ENCODE measurements around the gene IKBKE. TPM values are rescaled to one million over a fixed set of nuclear protein-coding genes. Genes with fewer than 3 reads are reported as not detected.

IKBKE gene
- total RNA-seq, 1 donor from 2014 or later = 7.7 TPM

- Mint-ChIP-seq H3K4me1 (ENCODE audit: low read depth) (peaks cover 7% of the 10 kb centered on the region), H3K9me3 (ENCODE audit: low read depth) (no peaks in the 10 kb centered on the region), H3K27ac (ENCODE audit: unreplicated experiment) (no peak overlapping the region), H3K36me3 (ENCODE audit: low read depth) (peaks cover 35% of the 10 kb centered on the region), H3K4me3 (ENCODE audit: unreplicated experiment) (no peak overlapping the region), H3K27me3 (ENCODE audit: low read depth) (no peaks in the 10 kb centered on the region)
- no peak for TF ChIP-seq CTCF (IDR thresholded peaks at IDR 0.05)
- DNase-seq (ENCODE audit: low spot score) = no peak
Observed at GRCh38 chr1:206447792-206448191, 22.5 kb upstream of the IKBKE start.

GRCh38 chr1:206448471-206448870 lies 21.8 kb upstream of the IKBKE start:
- Mint-ChIP-seq H3K9me3 (ENCODE audit: low read depth) (no peaks in the 10 kb centered on the region), H3K36me3 (ENCODE audit: low read depth) (peaks cover 35% of the 10 kb centered on the region), H3K27ac (ENCODE audit: unreplicated experiment) (no peak overlapping the region), H3K27me3 (ENCODE audit: low read depth) (no peaks in the 10 kb centered on the region), H3K4me1 (ENCODE audit: low read depth) (peaks cover 7% of the 10 kb centered on the region), H3K4me3 (ENCODE audit: unreplicated experiment) (no peak overlapping the region)
- DNase-seq (ENCODE audit: low spot score) = no peak
- no peak for TF ChIP-seq CTCF (IDR thresholded peaks at IDR 0.05)

DNA sequence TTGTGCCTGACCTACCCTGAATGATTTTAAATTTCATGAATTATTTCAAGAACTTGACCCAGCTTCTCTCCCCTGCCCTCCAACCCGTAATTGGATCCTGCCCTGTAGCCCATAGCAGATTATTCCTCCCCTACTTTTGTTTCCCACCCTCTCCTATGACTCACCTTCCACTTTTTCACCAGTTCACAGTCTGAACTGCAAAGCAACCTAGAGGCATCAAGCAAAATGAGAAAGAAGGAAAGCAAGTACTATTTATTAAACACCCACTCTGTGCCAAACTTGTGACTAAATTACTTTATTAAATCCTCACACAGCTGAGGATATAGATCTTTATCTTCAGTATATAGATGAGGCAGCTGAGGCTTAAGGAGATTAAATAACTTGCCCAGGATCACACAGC lies 20.7 kb upstream of the IKBKE start:
- no peak for DNase-seq (ENCODE audit: low spot score)
- peaks cover 7% of the 10 kb centered on the region for H3K4me1 Mint-ChIP-seq (ENCODE audit: low read depth)
- peaks cover 36% of the 10 kb centered on the region for H3K36me3 Mint-ChIP-seq (ENCODE audit: low read depth)
- no peak for TF ChIP-seq CTCF (IDR thresholded peaks at IDR 0.05)
- no peaks in the 10 kb centered on the region for H3K9me3 Mint-ChIP-seq (ENCODE audit: low read depth)
- H3K4me3 Mint-ChIP-seq (ENCODE audit: unreplicated experiment) = no peak overlapping the region
- no peak overlapping the region for H3K27ac Mint-ChIP-seq (ENCODE audit: unreplicated experiment)
- H3K27me3 Mint-ChIP-seq (ENCODE audit: low read depth) = no peaks in the 10 kb centered on the region

DNA sequence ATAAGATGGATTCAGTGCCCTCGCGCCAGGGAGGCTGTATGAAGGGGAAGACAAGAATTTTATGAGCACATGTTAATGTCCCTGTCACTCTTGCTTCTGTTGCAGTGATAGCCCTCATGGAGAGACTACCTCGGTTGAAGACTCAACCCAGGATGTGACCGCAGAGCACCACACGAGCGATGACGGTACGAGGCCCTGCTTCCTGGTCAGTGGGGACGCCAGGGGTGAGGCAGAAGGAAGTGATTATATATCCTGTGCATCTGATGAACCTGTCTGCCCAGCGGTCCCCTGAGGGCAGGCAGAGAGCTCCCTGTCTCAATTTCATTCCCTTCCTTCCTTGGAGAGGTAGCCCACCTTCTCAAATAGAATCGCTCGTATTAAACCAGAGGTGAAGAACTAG lies 20.0 kb upstream of the IKBKE start:
- H3K27ac Mint-ChIP-seq (ENCODE audit: unreplicated experiment) = no peak overlapping the region
- no peak for TF ChIP-seq CTCF (IDR thresholded peaks at IDR 0.05)
- no peak overlapping the region for H3K4me3 Mint-ChIP-seq (ENCODE audit: unreplicated experiment)
- DNase-seq (ENCODE audit: low spot score) = no peak
- peaks cover 38% of the 10 kb centered on the region for H3K36me3 Mint-ChIP-seq (ENCODE audit: low read depth)
- peaks cover 5% of the 10 kb centered on the region for H3K4me1 Mint-ChIP-seq (ENCODE audit: low read depth)
- no peaks in the 10 kb centered on the region for H3K9me3 Mint-ChIP-seq (ENCODE audit: low read depth)
- no peaks in the 10 kb centered on the region for H3K27me3 Mint-ChIP-seq (ENCODE audit: low read depth)

- Mint-ChIP-seq H3K36me3 (ENCODE audit: low read depth) (peaks cover 35% of the 10 kb centered on the region), H3K4me1 (ENCODE audit: low read depth) (peaks cover 14% of the 10 kb centered on the region), H3K4me3 (ENCODE audit: unreplicated experiment) (no peak overlapping the region), H3K9me3 (ENCODE audit: low read depth) (no peaks in the 10 kb centered on the region), H3K27me3 (ENCODE audit: low read depth) (no peaks in the 10 kb centered on the region), H3K27ac (ENCODE audit: unreplicated experiment) (no peak overlapping the region)
- no peak for DNase-seq (ENCODE audit: low spot score)
- TF ChIP-seq CTCF (IDR thresholded peaks at IDR 0.05) = no peak
Observed at GRCh38 chr1:206451134-206451686, 19.1 kb upstream of the IKBKE start.
